Loucy (cell line): ENCODE data around the gene CXCL1.

Experiments used
- EZH2phosphoT487 ChIP-seq: fragments of 200-600 bp; IDR thresholded peaks from 2 replicates; pipeline ENCODE4 v1.6.1; 2018; ENCODE audit warnings: antibody characterized with exemption, mild to moderate bottlenecking, moderate library complexity, borderline replicate concordance
- TF ChIP-seq, protein P1 (sequence below): fragments of 200-600 bp; sonication (generic); conservative IDR thresholded peaks from 2 replicates; pipeline ENCODE4 v1.5.1; 2014; ENCODE audit warnings: mild to moderate bottlenecking, antibody characterized with exemption, low read length

DNA sequence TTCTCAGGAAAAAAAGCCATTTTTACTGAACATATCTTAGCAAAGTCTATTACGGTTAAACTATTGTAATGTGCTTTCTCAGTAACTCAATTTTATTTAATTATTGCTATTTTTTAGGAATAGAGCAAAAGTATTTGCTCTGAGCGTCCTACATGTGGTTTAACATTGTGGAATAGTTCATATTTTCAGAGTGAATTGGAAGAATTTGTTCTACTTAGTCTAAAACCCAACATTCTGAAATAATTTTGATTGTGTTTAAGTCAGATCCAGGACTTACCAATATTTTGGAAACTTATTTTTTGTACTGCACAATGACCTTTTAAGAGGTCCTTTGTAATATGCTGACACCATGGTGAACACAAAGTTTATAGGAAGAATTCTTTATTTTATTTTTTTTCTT, 27.2 kb downstream of the CXCL1 start:
- TF ChIP-seq, protein P1, sequence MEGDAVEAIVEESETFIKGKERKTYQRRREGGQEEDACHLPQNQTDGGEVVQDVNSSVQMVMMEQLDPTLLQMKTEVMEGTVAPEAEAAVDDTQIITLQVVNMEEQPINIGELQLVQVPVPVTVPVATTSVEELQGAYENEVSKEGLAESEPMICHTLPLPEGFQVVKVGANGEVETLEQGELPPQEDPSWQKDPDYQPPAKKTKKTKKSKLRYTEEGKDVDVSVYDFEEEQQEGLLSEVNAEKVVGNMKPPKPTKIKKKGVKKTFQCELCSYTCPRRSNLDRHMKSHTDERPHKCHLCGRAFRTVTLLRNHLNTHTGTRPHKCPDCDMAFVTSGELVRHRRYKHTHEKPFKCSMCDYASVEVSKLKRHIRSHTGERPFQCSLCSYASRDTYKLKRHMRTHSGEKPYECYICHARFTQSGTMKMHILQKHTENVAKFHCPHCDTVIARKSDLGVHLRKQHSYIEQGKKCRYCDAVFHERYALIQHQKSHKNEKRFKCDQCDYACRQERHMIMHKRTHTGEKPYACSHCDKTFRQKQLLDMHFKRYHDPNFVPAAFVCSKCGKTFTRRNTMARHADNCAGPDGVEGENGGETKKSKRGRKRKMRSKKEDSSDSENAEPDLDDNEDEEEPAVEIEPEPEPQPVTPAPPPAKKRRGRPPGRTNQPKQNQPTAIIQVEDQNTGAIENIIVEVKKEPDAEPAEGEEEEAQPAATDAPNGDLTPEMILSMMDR = no peak
- no peak for TF ChIP-seq EZH2phosphoT487
